ENCODE results near the gene CCDC182.

- TF ChIP-seq, protein P1, sequence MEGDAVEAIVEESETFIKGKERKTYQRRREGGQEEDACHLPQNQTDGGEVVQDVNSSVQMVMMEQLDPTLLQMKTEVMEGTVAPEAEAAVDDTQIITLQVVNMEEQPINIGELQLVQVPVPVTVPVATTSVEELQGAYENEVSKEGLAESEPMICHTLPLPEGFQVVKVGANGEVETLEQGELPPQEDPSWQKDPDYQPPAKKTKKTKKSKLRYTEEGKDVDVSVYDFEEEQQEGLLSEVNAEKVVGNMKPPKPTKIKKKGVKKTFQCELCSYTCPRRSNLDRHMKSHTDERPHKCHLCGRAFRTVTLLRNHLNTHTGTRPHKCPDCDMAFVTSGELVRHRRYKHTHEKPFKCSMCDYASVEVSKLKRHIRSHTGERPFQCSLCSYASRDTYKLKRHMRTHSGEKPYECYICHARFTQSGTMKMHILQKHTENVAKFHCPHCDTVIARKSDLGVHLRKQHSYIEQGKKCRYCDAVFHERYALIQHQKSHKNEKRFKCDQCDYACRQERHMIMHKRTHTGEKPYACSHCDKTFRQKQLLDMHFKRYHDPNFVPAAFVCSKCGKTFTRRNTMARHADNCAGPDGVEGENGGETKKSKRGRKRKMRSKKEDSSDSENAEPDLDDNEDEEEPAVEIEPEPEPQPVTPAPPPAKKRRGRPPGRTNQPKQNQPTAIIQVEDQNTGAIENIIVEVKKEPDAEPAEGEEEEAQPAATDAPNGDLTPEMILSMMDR (IDR thresholded peaks at IDR 0.05) = no peak
- TF ChIP-seq EP300 (IDR thresholded peaks at IDR 0.05) (no peak), POLR2A (IDR thresholded peaks at IDR 0.05) (no peak)
Measured at GRCh38 chr17:57750895-57751294, 5.8 kb upstream of the CCDC182 start.

All from sigmoid colon (tissue), 4 donors.